Measurements from ENCODE around the gene MRPL19.

- no peak for TF ChIP-seq EZH2 (IDR thresholded peaks at IDR 0.05)
- no peak for TF ChIP-seq JUND (IDR thresholded peaks at IDR 0.05)
- TF ChIP-seq POLR2A (IDR thresholded peaks at IDR 0.05; ENCODE audit: borderline replicate concordance, extremely low read depth, insufficient read depth, insufficient read length) = no peak
- 0 out of 6 replicates have a peak, but pooled peaks of 1 of the 3 experiments have one; percentile 4 for TF ChIP-seq CTCF (IDR thresholded peaks at IDR 0.05 in 2 of 3, conservative IDR thresholded peaks at IDR 0.05 in 1 of 3; ENCODE audit: borderline replicate concordance in 1 of 3, insufficient read depth in 1 of 3, low read depth in 2 of 3, low read length in 2 of 3)
- TF ChIP-seq POLR2AphosphoS5 (IDR thresholded peaks at IDR 0.05; ENCODE audit: low read depth, low read length) = no peak
- TF ChIP-seq EZH2phosphoT487 (IDR thresholded peaks at IDR 0.05; ENCODE audit: borderline replicate concordance) = no peak
- TF ChIP-seq REST (IDR thresholded peaks at IDR 0.05; ENCODE audit: low read depth) = no peak
- TF ChIP-seq SRF (IDR thresholded peaks at IDR 0.05; ENCODE audit: low read depth) = no peak
- no peak for TF ChIP-seq FOSL1 (IDR thresholded peaks at IDR 0.05; ENCODE audit: low read depth)
- TF ChIP-seq SP1 (IDR thresholded peaks at IDR 0.05; ENCODE audit: low read depth) = no peak
- TF ChIP-seq CEBPB (IDR thresholded peaks at IDR 0.05; ENCODE audit: low read depth) = no peak
- TF ChIP-seq SIN3A (IDR thresholded peaks at IDR 0.05; ENCODE audit: low read depth) = no peak
- no peak for TF ChIP-seq MAX (IDR thresholded peaks at IDR 0.05)
Measured at GRCh38 chr2:75647771-75648170, 1.2 kb downstream of the MRPL19 start.

All from HCT116 (cell line).